ENCODE results near the gene CAMTA1.

CAMTA1 gene

GRCh38 chr1:7266561-7266960 is 481.3 kb downstream of the CAMTA1 start:
- no peak for DNase-seq (ENCODE audit: low read depth)
- no peak overlapping the region for H3K4me3 ChIP-seq (ENCODE audit: low read length)

GRCh38 chr1:7267493-7267892 is 482.2 kb downstream of the CAMTA1 start:
- no peak for DNase-seq (ENCODE audit: low read depth)
- no peak overlapping the region for H3K4me3 ChIP-seq (ENCODE audit: low read length)
- TF ChIP-seq CTCF (IDR thresholded peaks at IDR 0.05; ENCODE audit: insufficient read depth, low read depth, low read length, missing control alignments), result no peak

More at GRCh38 chr1:7266561-7266960, 481.3 kb downstream of the CAMTA1 start:
- TF ChIP-seq CTCF (IDR thresholded peaks at IDR 0.05; ENCODE audit: insufficient read depth, low read depth, low read length, missing control alignments), result no peak

GRCh38 chr1:7268983-7269382 is 483.7 kb downstream of the CAMTA1 start:
- TF ChIP-seq CTCF (IDR thresholded peaks at IDR 0.05; ENCODE audit: insufficient read depth, low read depth, low read length, missing control alignments), result no peak
- DNase-seq (ENCODE audit: low read depth), result no peak

GRCh38 chr1:7269525-7269924 is 484.3 kb downstream of the CAMTA1 start:
- no peak for DNase-seq (ENCODE audit: low read depth)
- H3K4me3 ChIP-seq (ENCODE audit: low read length), result no peak overlapping the region

More at GRCh38 chr1:7268983-7269382, 483.7 kb downstream of the CAMTA1 start:
- H3K4me3 ChIP-seq (ENCODE audit: low read length), result no peak overlapping the region

GRCh38 chr1:7274256-7274655 is 489.0 kb downstream of the CAMTA1 start:
- TF ChIP-seq CTCF (IDR thresholded peaks at IDR 0.05; ENCODE audit: insufficient read depth, low read depth, low read length, missing control alignments), result no peak

More at GRCh38 chr1:7269525-7269924, 484.3 kb downstream of the CAMTA1 start:
- TF ChIP-seq CTCF (IDR thresholded peaks at IDR 0.05; ENCODE audit: insufficient read depth, low read depth, low read length, missing control alignments), result no peak

GRCh38 chr1:7278045-7278444 is 492.8 kb downstream of the CAMTA1 start:
- DNase-seq (ENCODE audit: low read depth), result no peak
- no peak for TF ChIP-seq CTCF (IDR thresholded peaks at IDR 0.05; ENCODE audit: insufficient read depth, low read depth, low read length, missing control alignments)
- no peak overlapping the region for H3K4me3 ChIP-seq (ENCODE audit: low read length)

More at GRCh38 chr1:7274256-7274655, 489.0 kb downstream of the CAMTA1 start:
- DNase-seq (ENCODE audit: low read depth), result no peak
- no peak overlapping the region for H3K4me3 ChIP-seq (ENCODE audit: low read length)

Measured in epithelial cell of esophagus (primary cell).